Mononuclear cell (primary cell): ENCODE data around the gene MEGF11. TPM values are rescaled to one million over a fixed set of nuclear protein-coding genes. Genes with fewer than 3 reads are reported as not detected.

ENCODE experiments used
- H3K27me3 ChIP-seq: 2 replicates; pipeline ENCODE4 v1.6.0; 2011; ENCODE audit warnings: low read length, control low read depth; ENCODE audit not compliant: insufficient read depth
- H3K4me1 ChIP-seq: 2 replicates; pipeline ENCODE4 v1.5.1; 2011; ENCODE audit warnings: mild to moderate bottlenecking, low read length, control low read depth; ENCODE audit not compliant: insufficient read depth
- H3K4me3 ChIP-seq: 2 replicates; pipeline ENCODE4 v1.5.1; 2011; ENCODE audit warnings: mild to moderate bottlenecking, low read length, moderate library complexity
- H3K9me3 ChIP-seq: 2 replicates; pipeline ENCODE4 v1.5.1; 2011; ENCODE audit warnings: low read depth, mild to moderate bottlenecking, control low read depth, low read length
- total RNA-seq: library from RNA; depleted of rRNA; stranded (reverse); fragments of >200 nt; gene quantifications from one replicate; pipeline ENCODE4 v1.2.3, GENCODE V29; 2012

The MEGF11 gene
- total RNA-seq, 1 donor = not detected

GRCh38 chr15:66220601-66221000, 32.9 kb downstream of the MEGF11 start:
- H3K9me3 ChIP-seq = no peaks in the 10 kb centered on the region

GRCh38 chr15:66219339-66219738, 34.2 kb downstream of the MEGF11 start:
- Histone ChIP-seq H3K4me1 (no peaks in the 10 kb centered on the region), H3K4me3 (no peak overlapping the region), H3K9me3 (no peaks in the 10 kb centered on the region), H3K27me3 (no peaks in the 10 kb centered on the region)

More at GRCh38 chr15:66220601-66221000, 32.9 kb downstream of the MEGF11 start:
- Histone ChIP-seq H3K4me1 (no peaks in the 10 kb centered on the region), H3K4me3 (no peak overlapping the region), H3K27me3 (no peaks in the 10 kb centered on the region)

- Histone ChIP-seq H3K9me3 (no peaks in the 10 kb centered on the region), H3K27me3 (no peaks in the 10 kb centered on the region), H3K4me3 (no peak overlapping the region), H3K4me1 (no peaks in the 10 kb centered on the region)
Measured at GRCh38 chr15:66216806-66217205, 36.7 kb downstream of the MEGF11 start.

GRCh38 chr15:66215811-66216210, 37.7 kb downstream of the MEGF11 start:
- no peaks in the 10 kb centered on the region for H3K9me3 ChIP-seq
- H3K27me3 ChIP-seq = no peaks in the 10 kb centered on the region
- H3K4me1 ChIP-seq = no peaks in the 10 kb centered on the region
- no peak overlapping the region for H3K4me3 ChIP-seq

- Histone ChIP-seq H3K4me3 (no peak overlapping the region), H3K9me3 (no peaks in the 10 kb centered on the region), H3K4me1 (no peaks in the 10 kb centered on the region), H3K27me3 (no peaks in the 10 kb centered on the region)
Measured at GRCh38 chr15:66214246-66214645, 39.3 kb downstream of the MEGF11 start.

GRCh38 chr15:66212563-66212921, 41.0 kb downstream of the MEGF11 start:
- Histone ChIP-seq H3K4me1 (no peaks in the 10 kb centered on the region), H3K27me3 (no peaks in the 10 kb centered on the region), H3K4me3 (no peak overlapping the region), H3K9me3 (no peaks in the 10 kb centered on the region)

- Histone ChIP-seq H3K9me3 (no peaks in the 10 kb centered on the region), H3K27me3 (no peaks in the 10 kb centered on the region), H3K4me3 (no peak overlapping the region), H3K4me1 (no peaks in the 10 kb centered on the region)
Measured at GRCh38 chr15:66211670-66212562, 41.6 kb downstream of the MEGF11 start.

- Histone ChIP-seq H3K4me3 (no peak overlapping the region), H3K4me1 (no peaks in the 10 kb centered on the region), H3K27me3 (no peaks in the 10 kb centered on the region), H3K9me3 (no peaks in the 10 kb centered on the region)
Measured at GRCh38 chr15:66210684-66211083, 42.9 kb downstream of the MEGF11 start.

GRCh38 chr15:66198757-66199156, 54.8 kb downstream of the MEGF11 start:
- no peak overlapping the region for H3K4me3 ChIP-seq
- H3K9me3 ChIP-seq = no peaks in the 10 kb centered on the region
- H3K27me3 ChIP-seq = no peaks in the 10 kb centered on the region
- H3K4me1 ChIP-seq = no peaks in the 10 kb centered on the region

- Histone ChIP-seq H3K27me3 (no peaks in the 10 kb centered on the region), H3K9me3 (no peaks in the 10 kb centered on the region), H3K4me3 (no peak overlapping the region), H3K4me1 (no peaks in the 10 kb centered on the region)
Measured at GRCh38 chr15:66196602-66197001, 56.9 kb downstream of the MEGF11 start.

GRCh38 chr15:66195621-66196230, 57.8 kb downstream of the MEGF11 start:
- no peak overlapping the region for H3K4me3 ChIP-seq
- no peaks in the 10 kb centered on the region for H3K9me3 ChIP-seq
- H3K4me1 ChIP-seq = no peaks in the 10 kb centered on the region
- no peaks in the 10 kb centered on the region for H3K27me3 ChIP-seq

GRCh38 chr15:66193066-66193465, 60.5 kb downstream of the MEGF11 start:
- H3K27me3 ChIP-seq = no peaks in the 10 kb centered on the region
- H3K4me1 ChIP-seq = no peaks in the 10 kb centered on the region
- no peaks in the 10 kb centered on the region for H3K9me3 ChIP-seq
- H3K4me3 ChIP-seq = no peak overlapping the region

- Histone ChIP-seq H3K4me1 (no peaks in the 10 kb centered on the region), H3K4me3 (no peak overlapping the region), H3K9me3 (no peaks in the 10 kb centered on the region), H3K27me3 (no peaks in the 10 kb centered on the region)
Measured at GRCh38 chr15:66190746-66191145, 62.8 kb downstream of the MEGF11 start.

- Histone ChIP-seq H3K4me1 (no peaks in the 10 kb centered on the region), H3K27me3 (no peaks in the 10 kb centered on the region), H3K9me3 (no peaks in the 10 kb centered on the region), H3K4me3 (no peak overlapping the region)
Measured at GRCh38 chr15:66189291-66189690, 64.3 kb downstream of the MEGF11 start.

GRCh38 chr15:66188464-66188863, 65.1 kb downstream of the MEGF11 start:
- H3K9me3 ChIP-seq = no peaks in the 10 kb centered on the region
- H3K4me3 ChIP-seq = no peak overlapping the region
- H3K27me3 ChIP-seq = peaks cover 2% of the 10 kb centered on the region
- no peaks in the 10 kb centered on the region for H3K4me1 ChIP-seq

- Histone ChIP-seq H3K9me3 (no peaks in the 10 kb centered on the region), H3K4me3 (no peak overlapping the region), H3K4me1 (no peaks in the 10 kb centered on the region), H3K27me3 (peaks cover 2% of the 10 kb centered on the region)
Measured at GRCh38 chr15:66187271-66187670, 66.3 kb downstream of the MEGF11 start.
